Endothelial cell of umbilical vein (primary cell): ENCODE results near the gene MID2. TPM values are rescaled to one million over a fixed set of nuclear protein-coding genes. Genes with fewer than 3 reads are reported as not detected.

Source experiments
- BruUV-seq: library from RNA; stranded (reverse); fragments of 400-500 nt; replicated peaks from 2 replicates; lab custom pipeline; 2021; lab: Mats Ljungman, UMichigan
- CTCF ChIA-PET: fragments of 300-600, 350-600 bp; sonication (Branson Sonifier 250); formaldehyde crosslinking; loops from one replicate; lab custom pipeline; 2021; ENCODE audit warnings: antibody characterized with exemption, inconsistent platforms; lab: Charles Lee
- POLR2A ChIA-PET: fragments of 300-600, 350-600 bp; sonication (Branson Sonifier 250); formaldehyde crosslinking; loops from one replicate; lab custom pipeline; 2021; ENCODE audit warnings: antibody characterized with exemption, inconsistent platforms; lab: Charles Lee
- DNase-seq: peaks from one replicate; pipeline ENCODE4 v3.0.0-alpha.2; 2011; ENCODE audit warnings: low read depth, low spot score
- FAIRE-seq: peaks from 2 replicates; lab custom pipeline; 2011; peaks lifted over from hg19 to GRCh38; lab: Jason Lieb, UNC
- H2AFZ ChIP-seq: 2 replicates; pipeline ENCODE4 v1.6.0; 2012; ENCODE audit warnings: low read depth, low read length, control low read depth, inconsistent platforms
- H3K27ac ChIP-seq: 2 replicates; pipeline ENCODE4 v1.5.1; 2011; ENCODE audit warnings: low read depth, mild to moderate bottlenecking, control low read depth, low read length, moderate library complexity; ENCODE audit not compliant: insufficient read depth
- H3K27me3 ChIP-seq, 2 experiments: 2 replicates each; pipeline versions ENCODE4 v1.6.0 to v1.6.1; 2011; ENCODE audit warnings: low read length in 2 of 2, mixed read lengths in 1 of 2; ENCODE audit not compliant: control insufficient read depth in 2 of 2, insufficient read depth in 2 of 2
- H3K36me3 ChIP-seq, 2 experiments: 2 replicates in 1 of 2; 3 replicates in 1 of 2; pipeline ENCODE4 v1.5.1; 2011; ENCODE audit warnings: low read length in 2 of 2, mild to moderate bottlenecking in 1 of 2, moderate library complexity in 1 of 2; ENCODE audit not compliant: control insufficient read depth in 2 of 2, insufficient read depth in 2 of 2; ENCODE audit errors: extremely low read depth in 1 of 2
- H3K4me1 ChIP-seq: 3 replicates; pipeline ENCODE4 v1.5.1; 2011; ENCODE audit warnings: mild to moderate bottlenecking, low read length; ENCODE audit not compliant: control insufficient read depth, insufficient read depth; ENCODE audit errors: extremely low read depth
- H3K4me2 ChIP-seq: 2 replicates; pipeline ENCODE4 v1.6.1; 2011; ENCODE audit warnings: low read length, control low read depth, mixed read lengths; ENCODE audit not compliant: insufficient read depth
- H3K4me3 ChIP-seq, 3 experiments: fragments of 200-600 bp in 1 of 3; sonication (generic), shearing (Covaris generic) in 1 of 3; replicated peaks in 1 of 3; 2 replicates each; pipeline ENCODE4 v1.5.1; 2011 to 2016; ENCODE audit warnings: control low read depth in 3 of 3, low read length in 3 of 3, mild to moderate bottlenecking in 2 of 3, inconsistent platforms in 1 of 3, low read depth in 1 of 3, moderate library complexity in 1 of 3; ENCODE audit not compliant: insufficient read depth in 1 of 3
- H3K79me2 ChIP-seq: 2 replicates; pipeline ENCODE4 v1.6.0; 2012; ENCODE audit warnings: low read length, inconsistent platforms; ENCODE audit not compliant: control insufficient read depth, insufficient read depth
- H3K9ac ChIP-seq: replicated peaks from 2 replicates; pipeline ENCODE3; 2011; ENCODE audit warnings: low read length, control low read depth; ENCODE audit not compliant: insufficient read depth; ENCODE audit errors: extremely low read depth
- H3K9me1 ChIP-seq: replicated peaks from 3 replicates; pipeline ENCODE4 v1.6.0; 2011; ENCODE audit warnings: mild to moderate bottlenecking, low read length; ENCODE audit not compliant: control insufficient read depth, insufficient read depth; ENCODE audit errors: extremely low read depth
- H3K9me3 ChIP-seq: replicated peaks from 2 replicates; pipeline ENCODE4 v1.5.1; 2012; ENCODE audit warnings: low read length, inconsistent platforms; ENCODE audit not compliant: control insufficient read depth, insufficient read depth
- H4K20me1 ChIP-seq: replicated peaks from 2 replicates; pipeline ENCODE3; 2011; ENCODE audit warnings: mild to moderate bottlenecking, low read length; ENCODE audit not compliant: control insufficient read depth, insufficient read depth; ENCODE audit errors: extremely low read depth
- EZH2 ChIP-seq: IDR thresholded peaks from 2 replicates; pipeline ENCODE4 v1.6.1; 2012; ENCODE audit warnings: borderline replicate concordance, low read depth, mild to moderate bottlenecking, moderate library complexity, low read length, inconsistent platforms; ENCODE audit not compliant: severe bottlenecking
- FOS ChIP-seq: IDR thresholded peaks from 2 replicates; pipeline ENCODE4 v1.6.1; 2011; ENCODE audit warnings: mild to moderate bottlenecking, low read length, moderate library complexity, borderline replicate concordance; ENCODE audit not compliant: insufficient read depth
- GATA2 ChIP-seq: IDR thresholded peaks from 2 replicates; pipeline ENCODE4 v1.7.0; 2011; ENCODE audit warnings: low read depth, mild to moderate bottlenecking, moderate library complexity, mixed read lengths, low read length; ENCODE audit not compliant: insufficient read length, insufficient read depth
- JUN ChIP-seq: IDR thresholded peaks from 2 replicates; pipeline ENCODE4 v1.6.1; 2011; ENCODE audit warnings: borderline replicate concordance, low read depth; ENCODE audit not compliant: insufficient read length, insufficient read depth
- MYC ChIP-seq: IDR thresholded peaks from one replicate; pipeline ENCODE4 v1.6.1; 2011; ENCODE audit warnings: mild to moderate bottlenecking, low read depth, low read length
- POLR2A ChIP-seq: IDR thresholded peaks from 2 replicates; pipeline ENCODE4 v1.6.1; 2012; ENCODE audit warnings: low read depth, mild to moderate bottlenecking, control low read depth, low read length
- POLR2AphosphoS5 ChIP-seq: IDR thresholded peaks from 2 replicates; pipeline ENCODE4 v1.6.1; 2012; ENCODE audit warnings: low read depth, mild to moderate bottlenecking, control low read depth, low read length, moderate library complexity; ENCODE audit not compliant: insufficient read depth
- dilution Hi-C: fragments of 300-500 bp; cut with MboI; formaldehyde crosslinking; loops from one replicate; pipeline ENCODE4 v1.15.0; 2019; ENCODE audit warnings: low sequenced_read_pairs; ENCODE audit not compliant: extremely low pct_ligation_motif_present
- intact Hi-C: fragments of 100-400 bp; cut with micrococcal nuclease; formaldehyde crosslinking; loops from one replicate; pipeline ENCODE4 v1.10.0; 2022
- polyA plus RNA-seq, 4 experiments: library from polyadenylated mRNA; depleted of rRNA in 3 of 4; stranded (reverse) in 3 of 4; unstranded in 1 of 4; fragments of >200 nt; gene quantifications; 2 replicates each; pipeline versions ENCODE4 v1.2.1 to v1.2.3, GENCODE V29; 2011 to 2012; ENCODE audit warnings: missing spikeins in 1 of 4
- total RNA-seq: library from RNA; stranded (reverse); gene quantifications from 2 replicates; pipeline ENCODE4 v1.2.3, GENCODE V29; 2021
- TF ChIP-seq, protein P1 (sequence below): IDR thresholded peaks from 2 replicates; pipeline ENCODE4 v1.6.1; 2011; ENCODE audit not compliant: insufficient read depth, insufficient read length
- TF ChIP-seq, protein P2 (sequence below), 2 donors: IDR thresholded peaks; 1 replicate in 1 of 2; 2 replicates in 1 of 2; pipeline ENCODE4 v1.5.1; 2011; ENCODE audit warnings: low read length in 2 of 2, mild to moderate bottlenecking in 2 of 2, moderate library complexity in 2 of 2, control low read depth in 1 of 2, inconsistent platforms in 1 of 2, low read depth in 1 of 2; ENCODE audit not compliant: insufficient read depth in 1 of 2; ENCODE audit errors: extremely low read depth in 1 of 2

The MID2 gene
- total and polyA plus RNA-seq, 2 donors (not counting 3 experiments of a cell fraction or from before 2014, with no cell fraction given), result 16.4 to 25.3 TPM

DNA sequence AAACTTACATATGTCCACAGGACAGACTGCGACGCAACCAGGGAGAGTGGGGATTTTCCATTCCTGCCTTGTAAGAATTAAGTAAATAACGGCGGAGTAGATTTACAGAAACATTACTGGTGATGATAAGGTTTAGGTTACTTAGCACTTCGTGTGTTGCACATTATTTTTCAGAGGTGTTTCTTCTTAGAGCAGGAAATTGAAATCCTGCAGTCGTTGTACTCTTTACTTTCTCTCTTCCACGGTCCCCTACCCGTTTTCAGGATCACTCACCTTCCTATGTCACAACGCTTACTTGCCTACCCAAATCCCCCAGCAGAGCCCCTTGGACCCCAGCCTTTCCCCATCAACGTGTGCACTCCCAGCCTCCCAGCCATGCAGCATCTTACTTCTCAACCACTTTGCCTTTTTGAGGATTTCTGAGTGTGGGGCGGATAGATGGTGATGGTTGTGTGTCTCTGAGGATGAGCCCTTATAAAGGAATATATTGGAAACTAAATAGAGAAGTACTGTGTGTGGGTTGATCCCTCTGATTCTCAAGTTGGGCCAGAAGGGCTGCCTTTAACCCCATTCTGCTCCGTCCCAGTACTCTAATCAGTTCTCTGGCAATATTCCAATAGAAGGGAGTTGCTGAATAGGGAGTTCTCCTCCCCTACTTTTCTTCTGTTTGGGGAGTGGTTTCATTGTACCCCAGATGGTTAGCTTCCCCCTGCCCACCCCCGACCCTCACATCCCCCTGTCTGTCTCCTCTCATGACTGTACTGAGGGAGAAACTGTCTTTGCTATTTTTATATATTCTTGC, 1.6 kb downstream of the MID2 start:
- H3K79me2 ChIP-seq, result peaks cover 35% of the 10 kb centered on the region
- H3K4me2 ChIP-seq, result peak overlapping the region; percentile 89
- H3K9me3 ChIP-seq, result no peaks in the 10 kb centered on the region
- TSS peak; percentile 33 for BruUV-seq
- H3K9me1 ChIP-seq, result no peaks in the 10 kb centered on the region
- H3K27me3 ChIP-seq, result no peaks in the 10 kb centered on the region
- H2AFZ ChIP-seq, result peak overlapping the region; percentile 73
- DNase-seq (peak; percentile 63), FAIRE-seq (peak; percentile 47)
- H3K9ac ChIP-seq, result peak overlapping the region; percentile 85
- dilution Hi-C loops (no loop called here), intact Hi-C loops (loop anchor here (2.0 to 10.0 kb wide), 3 partner anchors 24 to 65 kb away; no protein-coding TSS in a partner anchor)
- H3K4me3 ChIP-seq, result peak overlapping the region; percentile 50 to 76 (median 54)
- POLR2A ChIA-PET, result no interaction called here
- peak overlapping the region; percentile 76 for H3K27ac ChIP-seq
- H3K36me3 ChIP-seq, result no peaks in the 10 kb centered on the region
- CTCF ChIA-PET, result interaction anchor here (0.9 to 1.3 kb wide), 3 partner anchors 50 to 109 kb away, joined by 3 to 4 read pairs (median 3); partner anchors contain the start of genes NCBP2L and TSC22D3
- TF ChIP-seq POLR2A, result no peak
- no peak for TF ChIP-seq MYC
- no peak for TF ChIP-seq JUN
- TF ChIP-seq, protein P1, sequence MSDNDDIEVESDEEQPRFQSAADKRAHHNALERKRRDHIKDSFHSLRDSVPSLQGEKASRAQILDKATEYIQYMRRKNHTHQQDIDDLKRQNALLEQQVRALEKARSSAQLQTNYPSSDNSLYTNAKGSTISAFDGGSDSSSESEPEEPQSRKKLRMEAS, result no peak
- TF ChIP-seq GATA2, result no peak
- TF ChIP-seq POLR2AphosphoS5, result no peak
- TF ChIP-seq EZH2, result no peak
- no peak for TF ChIP-seq FOS
- TF ChIP-seq, protein P2, sequence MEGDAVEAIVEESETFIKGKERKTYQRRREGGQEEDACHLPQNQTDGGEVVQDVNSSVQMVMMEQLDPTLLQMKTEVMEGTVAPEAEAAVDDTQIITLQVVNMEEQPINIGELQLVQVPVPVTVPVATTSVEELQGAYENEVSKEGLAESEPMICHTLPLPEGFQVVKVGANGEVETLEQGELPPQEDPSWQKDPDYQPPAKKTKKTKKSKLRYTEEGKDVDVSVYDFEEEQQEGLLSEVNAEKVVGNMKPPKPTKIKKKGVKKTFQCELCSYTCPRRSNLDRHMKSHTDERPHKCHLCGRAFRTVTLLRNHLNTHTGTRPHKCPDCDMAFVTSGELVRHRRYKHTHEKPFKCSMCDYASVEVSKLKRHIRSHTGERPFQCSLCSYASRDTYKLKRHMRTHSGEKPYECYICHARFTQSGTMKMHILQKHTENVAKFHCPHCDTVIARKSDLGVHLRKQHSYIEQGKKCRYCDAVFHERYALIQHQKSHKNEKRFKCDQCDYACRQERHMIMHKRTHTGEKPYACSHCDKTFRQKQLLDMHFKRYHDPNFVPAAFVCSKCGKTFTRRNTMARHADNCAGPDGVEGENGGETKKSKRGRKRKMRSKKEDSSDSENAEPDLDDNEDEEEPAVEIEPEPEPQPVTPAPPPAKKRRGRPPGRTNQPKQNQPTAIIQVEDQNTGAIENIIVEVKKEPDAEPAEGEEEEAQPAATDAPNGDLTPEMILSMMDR (IDR thresholded peaks at IDR 0.05; ENCODE audit: extremely low read depth in 1 of 2, insufficient read depth in 1 of 2, low read depth in 1 of 2, low read length in 2 of 2), result no peak
- H3K4me1 ChIP-seq, result peaks cover 14% of the 10 kb centered on the region
- no peaks in the 10 kb centered on the region for H4K20me1 ChIP-seq
